ENCODE results near the gene CARS2. TPM values are rescaled to one million over a fixed set of nuclear protein-coding genes. Genes with fewer than 3 reads are reported as not detected.

The CARS2 gene
- total and polyA plus RNA-seq, 4 experiments from 2014 or later = 36.0 to 102 (median 79.6) TPM

GRCh38 chr13:110638257-110638656 is 67.7 kb downstream of the CARS2 start:
- intact Hi-C loops (cut with micrococcal nuclease) = no loop called here

GRCh38 chr13:110637747-110638146 is 68.2 kb downstream of the CARS2 start:
- intact Hi-C loops (cut with micrococcal nuclease) = no loop called here
- Mint-ChIP-seq H3K27ac (peak overlapping the region in 2 of 7 donors; percentile 47 to 57), H3K4me3 (no peak overlapping the region), H3K9me3 (no peaks in the 10 kb centered on the region), H3K36me3 (peaks cover 36 to 69% of the 10 kb centered on the region in 2 donors), H3K27me3 (no peaks in the 10 kb centered on the region), H3K4me1 (peaks cover 0 to 1% (median under 1%) of the 10 kb centered on the region in 4 donors)
- no peak for DNase-seq
- POLR2A ChIA-PET (ENCODE audit: partially characterized antibody) = no interaction called here
- Histone ChIP-seq H3K27me3 (ENCODE audit: insufficient read depth, low read length) (no peaks in the 10 kb centered on the region), H3K27ac (ENCODE audit: low read depth, low read length) (no peak overlapping the region), H3K4me3 (ENCODE audit: low read length in 2 of 2) (no peak overlapping the region), H3K36me3 (ENCODE audit: insufficient read depth, low read length) (peaks cover 54% of the 10 kb centered on the region), H3K4me1 (ENCODE audit: insufficient read depth, low read length) (no peaks in the 10 kb centered on the region), H3K9me3 (ENCODE audit: control insufficient read depth in 1 of 2, low read length in 2 of 2) (no peaks in the 10 kb centered on the region)
- CTCF ChIA-PET (ENCODE audit: partially characterized antibody) = no interaction called here

More at GRCh38 chr13:110638257-110638656, 67.7 kb downstream of the CARS2 start:
- H3K4me3 Mint-ChIP-seq = no peak overlapping the region
- no peaks in the 10 kb centered on the region for H3K9me3 Mint-ChIP-seq
- H3K27ac Mint-ChIP-seq = peak overlapping the region in 1 of 7 donors; percentile 30
- H3K27me3 Mint-ChIP-seq = no peaks in the 10 kb centered on the region
- POLR2A ChIA-PET (ENCODE audit: partially characterized antibody) = no interaction called here
- Histone ChIP-seq H3K4me1 (ENCODE audit: insufficient read depth, low read length) (no peaks in the 10 kb centered on the region), H3K36me3 (ENCODE audit: insufficient read depth, low read length) (peaks cover 56% of the 10 kb centered on the region), H3K27ac (ENCODE audit: low read depth, low read length) (no peak overlapping the region), H3K27me3 (ENCODE audit: insufficient read depth, low read length) (no peaks in the 10 kb centered on the region), H3K4me3 (ENCODE audit: low read length in 2 of 2) (no peak overlapping the region), H3K9me3 (ENCODE audit: control insufficient read depth in 1 of 2, low read length in 2 of 2) (no peaks in the 10 kb centered on the region)
- CTCF ChIA-PET (ENCODE audit: partially characterized antibody) = no interaction called here
- no peak for DNase-seq
- H3K4me1 Mint-ChIP-seq = peaks cover 0 to 1% (median 0%) of the 10 kb centered on the region in 4 donors
- H3K36me3 Mint-ChIP-seq = peaks cover 41 to 74% of the 10 kb centered on the region in 2 donors

- Mint-ChIP-seq H3K9me3 (no peaks in the 10 kb centered on the region), H3K4me1 (peaks cover 1 to 6% (median 2%) of the 10 kb centered on the region in 4 donors), H3K27ac (peak overlapping the region in 2 of 7 donors; percentile 47 to 57), H3K27me3 (no peaks in the 10 kb centered on the region), H3K4me3 (no peak overlapping the region), H3K36me3 (peaks cover 36 to 72% of the 10 kb centered on the region in 2 donors)
- DNase-seq = no peak
- ChIA-PET POLR2A (ENCODE audit: partially characterized antibody) (no interaction called here), CTCF (ENCODE audit: partially characterized antibody) (interaction anchor here (2.5 kb wide), 1 partner anchor 8 kb away, joined by 8 read pairs; no protein-coding TSS in a partner anchor)
- H3K9me3 ChIP-seq (ENCODE audit: control insufficient read depth in 1 of 2, low read length in 2 of 2) = no peaks in the 10 kb centered on the region
- intact Hi-C loops (cut with micrococcal nuclease) = no loop called here
- no peak overlapping the region for H3K27ac ChIP-seq (ENCODE audit: low read depth, low read length)
- H3K4me3 ChIP-seq (ENCODE audit: low read length in 2 of 2) = no peak overlapping the region
- H3K4me1 ChIP-seq (ENCODE audit: insufficient read depth, low read length) = no peaks in the 10 kb centered on the region
- H3K27me3 ChIP-seq (ENCODE audit: insufficient read depth, low read length) = no peaks in the 10 kb centered on the region
- peaks cover 52% of the 10 kb centered on the region for H3K36me3 ChIP-seq (ENCODE audit: insufficient read depth, low read length)
These were observed 68.6 kb downstream of the CARS2 start for GRCh38 chr13:110637275-110637674.

- Mint-ChIP-seq H3K4me1 (peaks cover 1 to 10% (median 5%) of the 10 kb centered on the region in 4 donors), H3K27me3 (no peaks in the 10 kb centered on the region), H3K4me3 (no peak overlapping the region), H3K36me3 (peaks cover 36 to 77% of the 10 kb centered on the region in 2 donors), H3K27ac (no peak overlapping the region), H3K9me3 (no peaks in the 10 kb centered on the region)
- ChIA-PET CTCF (ENCODE audit: partially characterized antibody) (interaction anchor here (2.5 kb wide), 1 partner anchor 8 kb away, joined by 8 read pairs; no protein-coding TSS in a partner anchor), POLR2A (ENCODE audit: partially characterized antibody) (no interaction called here)
- Histone ChIP-seq H3K4me1 (ENCODE audit: insufficient read depth, low read length) (no peaks in the 10 kb centered on the region), H3K27ac (ENCODE audit: low read depth, low read length) (no peak overlapping the region), H3K27me3 (ENCODE audit: insufficient read depth, low read length) (no peaks in the 10 kb centered on the region), H3K9me3 (ENCODE audit: control insufficient read depth in 1 of 2, low read length in 2 of 2) (no peaks in the 10 kb centered on the region), H3K36me3 (ENCODE audit: insufficient read depth, low read length) (peaks cover 52% of the 10 kb centered on the region), H3K4me3 (ENCODE audit: low read length in 2 of 2) (no peak overlapping the region)
- no peak for DNase-seq
- intact Hi-C loops (cut with micrococcal nuclease) = no loop called here
These were observed 69.2 kb downstream of the CARS2 start for GRCh38 chr13:110636701-110637201.

- ChIA-PET POLR2A (ENCODE audit: partially characterized antibody) (no interaction called here), CTCF (ENCODE audit: partially characterized antibody) (interaction anchor here (2.5 kb wide), 1 partner anchor 9 kb away, joined by 8 read pairs; no protein-coding TSS in a partner anchor)
- intact Hi-C loops (cut with micrococcal nuclease) = no loop called here
- no peaks in the 10 kb centered on the region for H3K4me1 ChIP-seq (ENCODE audit: insufficient read depth, low read length)
- no peak overlapping the region for H3K4me3 ChIP-seq (ENCODE audit: low read length in 2 of 2)
- H3K9me3 ChIP-seq (ENCODE audit: control insufficient read depth in 1 of 2, low read length in 2 of 2) = no peaks in the 10 kb centered on the region
- H3K27me3 ChIP-seq (ENCODE audit: insufficient read depth, low read length) = no peaks in the 10 kb centered on the region
- H3K27ac ChIP-seq (ENCODE audit: low read depth, low read length) = no peak overlapping the region
- H3K36me3 ChIP-seq (ENCODE audit: insufficient read depth, low read length) = peaks cover 48% of the 10 kb centered on the region
- DNase-seq = no peak
- H3K27me3 Mint-ChIP-seq = no peaks in the 10 kb centered on the region
- H3K27ac Mint-ChIP-seq = no peak overlapping the region
- H3K4me1 Mint-ChIP-seq = peaks cover 3 to 15% (median 6%) of the 10 kb centered on the region in 4 donors
- peaks cover 35 to 75% of the 10 kb centered on the region in 2 donors for H3K36me3 Mint-ChIP-seq
- no peaks in the 10 kb centered on the region for H3K9me3 Mint-ChIP-seq
- no peak overlapping the region for H3K4me3 Mint-ChIP-seq
These were observed 69.9 kb downstream of the CARS2 start for GRCh38 chr13:110636053-110636475.

GRCh38 chr13:110635405-110636002 is 70.4 kb downstream of the CARS2 start:
- no peaks in the 10 kb centered on the region for H3K27me3 ChIP-seq (ENCODE audit: insufficient read depth, low read length)
- H3K27ac ChIP-seq (ENCODE audit: low read depth, low read length) = no peak overlapping the region
- intact Hi-C loops (cut with micrococcal nuclease) = no loop called here
- POLR2A ChIA-PET (ENCODE audit: partially characterized antibody) = no interaction called here
- H3K9me3 ChIP-seq (ENCODE audit: control insufficient read depth in 1 of 2, low read length in 2 of 2) = no peaks in the 10 kb centered on the region
- H3K4me1 ChIP-seq (ENCODE audit: insufficient read depth, low read length) = no peaks in the 10 kb centered on the region
- Mint-ChIP-seq H3K27me3 (no peaks in the 10 kb centered on the region), H3K9me3 (no peaks in the 10 kb centered on the region), H3K4me3 (no peak overlapping the region), H3K4me1 (peaks cover 5 to 20% (median 11%) of the 10 kb centered on the region in 4 donors), H3K27ac (peak overlapping the region in 1 of 7 donors; percentile 12), H3K36me3 (peaks cover 39 to 73% of the 10 kb centered on the region in 2 donors)
- H3K4me3 ChIP-seq (ENCODE audit: low read length in 2 of 2) = no peak overlapping the region
- peaks cover 44% of the 10 kb centered on the region for H3K36me3 ChIP-seq (ENCODE audit: insufficient read depth, low read length)
- DNase-seq = no peak
- CTCF ChIA-PET (ENCODE audit: partially characterized antibody) = interaction anchor here (2.5 kb wide), 1 partner anchor 10 kb away, joined by 8 read pairs; no protein-coding TSS in a partner anchor

GRCh38 chr13:110634558-110634957 is 71.4 kb downstream of the CARS2 start:
- H3K27me3 Mint-ChIP-seq = no peaks in the 10 kb centered on the region
- Histone ChIP-seq H3K27me3 (ENCODE audit: insufficient read depth, low read length) (no peaks in the 10 kb centered on the region), H3K36me3 (ENCODE audit: insufficient read depth, low read length) (peaks cover 44% of the 10 kb centered on the region), H3K4me3 (ENCODE audit: low read length in 2 of 2) (no peak overlapping the region), H3K4me1 (ENCODE audit: insufficient read depth, low read length) (peaks cover 3% of the 10 kb centered on the region), H3K9me3 (ENCODE audit: control insufficient read depth in 1 of 2, low read length in 2 of 2) (no peaks in the 10 kb centered on the region), H3K27ac (ENCODE audit: low read depth, low read length) (no peak overlapping the region)
- no peak overlapping the region for H3K4me3 Mint-ChIP-seq
- ChIA-PET POLR2A (ENCODE audit: partially characterized antibody) (no interaction called here), CTCF (ENCODE audit: partially characterized antibody) (interaction anchor here (0.6 to 2.5 kb wide), 2 partner anchors 11 to 80 kb away, joined by 3 to 8 read pairs; no protein-coding TSS in a partner anchor)
- no peak for DNase-seq
- intact Hi-C loops (cut with micrococcal nuclease) = no loop called here
- H3K36me3 Mint-ChIP-seq = peaks cover 34 to 72% of the 10 kb centered on the region in 2 donors
- peaks cover 11 to 30% (median 20%) of the 10 kb centered on the region in 4 donors for H3K4me1 Mint-ChIP-seq
- H3K27ac Mint-ChIP-seq = peak overlapping the region in 3 of 7 donors; percentile 30 to 61 (median 37)
- H3K9me3 Mint-ChIP-seq = no peaks in the 10 kb centered on the region

Measured in CD4-positive, alpha-beta memory T cell (primary cell).